ENCODE results near the gene HSD17B14.
"Not testable (repeated sequence)": the region's sequence is repeated elsewhere in the genome, so short reads cannot be mapped to it uniquely, and the experiment has no call there.

HSD17B14 gene

DNA sequence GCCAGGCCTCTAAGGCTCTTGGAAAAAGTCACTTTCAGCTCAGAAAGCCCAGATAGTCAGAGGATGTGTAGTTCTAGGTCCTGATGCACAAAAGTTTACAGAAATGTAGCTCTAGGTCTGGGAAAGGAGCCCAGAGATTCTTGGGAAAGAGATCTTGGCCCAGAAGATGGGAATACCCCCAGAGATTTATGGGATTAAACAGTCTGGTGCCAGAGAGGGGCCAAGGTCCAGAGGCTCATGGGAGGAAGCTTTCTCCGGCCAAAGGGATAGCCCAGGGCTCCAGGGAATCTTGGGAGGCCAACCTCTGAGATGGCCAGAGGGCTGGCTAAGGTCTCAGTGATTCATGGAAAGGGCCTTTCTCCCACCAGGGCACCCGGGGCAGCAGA lies 40.6 kb downstream of the HSD17B14 start:
- Mint-ChIP-seq H3K9me3 (no peaks in the 10 kb centered on the region), H3K4me3 (peak overlapping the region; percentile 83 to 86), H3K27ac (peak overlapping the region; percentile 35 to 85), H3K36me3 (ENCODE audit: insufficient read depth) (no peaks in the 10 kb centered on the region), H3K27me3 (no peaks in the 10 kb centered on the region), H3K4me1 (ENCODE audit: low read depth in 2 of 2) (peaks cover 5 to 9% of the 10 kb centered on the region in 2 donors)
- no peak for ATAC-seq (replicated peaks)
- no peak for DNase-seq

GRCh38 chr19:48795055-48795684 lies 41.1 kb downstream of the HSD17B14 start:
- no peaks in the 10 kb centered on the region for H3K36me3 Mint-ChIP-seq (ENCODE audit: insufficient read depth)
- peak overlapping the region; percentile 35 to 85 for H3K27ac Mint-ChIP-seq
- peak; percentile 76 to 81 (median 77) for DNase-seq
- H3K27me3 Mint-ChIP-seq: no peaks in the 10 kb centered on the region
- no peaks in the 10 kb centered on the region for H3K9me3 Mint-ChIP-seq
- peak; percentile 98 for ATAC-seq (replicated peaks)
- peaks cover 5 to 9% of the 10 kb centered on the region in 2 donors for H3K4me1 Mint-ChIP-seq (ENCODE audit: low read depth in 2 of 2)
- peak overlapping the region; percentile 83 to 86 for H3K4me3 Mint-ChIP-seq

DNA sequence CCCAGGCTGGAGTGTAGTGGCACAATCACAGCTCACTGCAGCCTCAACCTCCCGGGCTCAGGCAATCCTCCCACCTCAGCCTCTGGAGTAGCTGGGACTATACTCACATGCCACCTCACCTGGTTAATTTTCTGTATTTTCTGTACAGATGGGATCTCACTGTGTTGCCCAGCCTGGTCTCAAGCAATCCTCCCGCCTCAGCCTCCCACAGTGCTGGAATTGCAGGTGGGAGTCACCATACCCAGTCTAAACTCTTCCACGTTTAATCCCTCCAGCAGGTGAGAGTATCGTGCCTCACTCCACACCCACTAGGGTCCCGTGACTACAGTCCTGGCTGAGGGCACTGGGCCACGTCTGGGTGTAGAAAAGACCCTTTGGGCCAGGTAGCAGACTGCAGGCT lies 42.0 kb downstream of the HSD17B14 start:
- Mint-ChIP-seq H3K27me3 (no peaks in the 10 kb centered on the region), H3K4me1 (ENCODE audit: low read depth in 2 of 2) (peaks cover 5 to 9% of the 10 kb centered on the region in 2 donors), H3K9me3 (no peaks in the 10 kb centered on the region), H3K4me3 (peak overlapping the region; percentile 83 to 86), H3K27ac (peak overlapping the region in 1 of 2 donors; percentile 85), H3K36me3 (ENCODE audit: insufficient read depth) (peaks cover 2% of the 10 kb centered on the region)
- DNase-seq (no peak), ATAC-seq (replicated peaks) (no peak)

GRCh38 chr19:48793271-48793670 lies 43.0 kb downstream of the HSD17B14 start:
- ATAC-seq (replicated peaks) (no peak), DNase-seq (no peak)
- H3K36me3 Mint-ChIP-seq (ENCODE audit: insufficient read depth): peaks cover 4% of the 10 kb centered on the region
- H3K4me3 Mint-ChIP-seq: no peak overlapping the region
- H3K27ac Mint-ChIP-seq: no peak overlapping the region
- no peaks in the 10 kb centered on the region for H3K27me3 Mint-ChIP-seq
- H3K4me1 Mint-ChIP-seq (ENCODE audit: low read depth in 2 of 2): peaks cover 5 to 9% of the 10 kb centered on the region in 2 donors
- no peaks in the 10 kb centered on the region for H3K9me3 Mint-ChIP-seq

- not testable (repeated sequence) for H3K4me3 Mint-ChIP-seq; H3K4me1 Mint-ChIP-seq (ENCODE audit: low read depth in 2 of 2); H3K36me3 Mint-ChIP-seq (ENCODE audit: insufficient read depth); H3K27ac Mint-ChIP-seq; DNase-seq; H3K9me3 Mint-ChIP-seq; ATAC-seq (replicated peaks)
- peaks cover 3 to 21% of the 10 kb centered on the region in 2 donors for H3K27me3 Mint-ChIP-seq
Measured at GRCh38 chr19:48787331-48787730, 49.0 kb downstream of the HSD17B14 start.

DNA sequence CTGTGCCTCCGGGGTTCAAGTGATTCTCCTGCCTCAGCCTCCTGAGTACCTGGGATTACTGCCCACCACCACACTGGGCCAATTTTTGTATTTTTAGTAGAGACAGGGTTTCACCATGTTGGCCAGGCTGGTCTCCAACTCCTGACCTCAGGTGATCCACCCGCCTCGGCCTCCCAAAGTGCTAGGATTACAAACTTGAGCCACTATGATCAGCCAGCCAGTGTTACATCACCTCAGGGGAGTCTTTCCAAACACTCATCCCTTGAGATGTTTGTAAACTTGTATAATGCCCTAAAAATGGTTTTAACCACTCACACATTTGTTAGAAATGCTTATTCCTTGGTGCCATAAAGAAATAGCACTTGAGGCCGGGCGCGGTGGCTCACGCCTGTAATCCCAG lies 49.9 kb downstream of the HSD17B14 start:
- DNase-seq; H3K27ac Mint-ChIP-seq; ATAC-seq (replicated peaks); H3K4me3 Mint-ChIP-seq; H3K4me1 Mint-ChIP-seq (ENCODE audit: low read depth in 2 of 2); H3K9me3 Mint-ChIP-seq; H3K36me3 Mint-ChIP-seq (ENCODE audit: insufficient read depth): not testable (repeated sequence)
- H3K27me3 Mint-ChIP-seq: peaks cover 5 to 21% of the 10 kb centered on the region in 2 donors

DNA sequence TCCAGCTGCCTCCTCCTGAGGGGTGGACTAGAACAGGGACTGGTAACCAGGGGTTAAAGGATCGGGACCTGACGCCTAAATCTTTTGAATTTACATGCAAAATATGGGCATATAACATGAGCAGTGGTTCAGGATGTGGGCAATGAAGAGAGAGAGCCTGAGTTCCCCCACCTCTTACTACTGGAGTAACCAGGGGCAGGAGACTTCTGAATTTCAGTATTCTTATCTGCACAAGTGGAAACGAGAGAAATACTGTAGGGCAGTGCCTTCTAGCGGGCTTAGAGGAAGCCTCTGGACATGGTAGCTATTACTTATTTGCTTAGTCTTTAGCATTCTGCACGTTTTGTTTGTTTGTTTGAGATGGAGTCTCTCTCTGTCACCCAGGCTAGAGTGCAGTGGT lies 51.8 kb downstream of the HSD17B14 start:
- H3K9me3 Mint-ChIP-seq: no peaks in the 10 kb centered on the region
- DNase-seq (no peak), ATAC-seq (replicated peaks) (no peak)
- H3K27ac Mint-ChIP-seq: no peak overlapping the region
- peaks cover 5 to 21% of the 10 kb centered on the region in 2 donors for H3K27me3 Mint-ChIP-seq
- H3K4me1 Mint-ChIP-seq (ENCODE audit: low read depth in 2 of 2): peaks cover 2 to 3% of the 10 kb centered on the region in 2 donors
- peaks cover 9% of the 10 kb centered on the region for H3K36me3 Mint-ChIP-seq (ENCODE audit: insufficient read depth)
- no peak overlapping the region for H3K4me3 Mint-ChIP-seq

DNA sequence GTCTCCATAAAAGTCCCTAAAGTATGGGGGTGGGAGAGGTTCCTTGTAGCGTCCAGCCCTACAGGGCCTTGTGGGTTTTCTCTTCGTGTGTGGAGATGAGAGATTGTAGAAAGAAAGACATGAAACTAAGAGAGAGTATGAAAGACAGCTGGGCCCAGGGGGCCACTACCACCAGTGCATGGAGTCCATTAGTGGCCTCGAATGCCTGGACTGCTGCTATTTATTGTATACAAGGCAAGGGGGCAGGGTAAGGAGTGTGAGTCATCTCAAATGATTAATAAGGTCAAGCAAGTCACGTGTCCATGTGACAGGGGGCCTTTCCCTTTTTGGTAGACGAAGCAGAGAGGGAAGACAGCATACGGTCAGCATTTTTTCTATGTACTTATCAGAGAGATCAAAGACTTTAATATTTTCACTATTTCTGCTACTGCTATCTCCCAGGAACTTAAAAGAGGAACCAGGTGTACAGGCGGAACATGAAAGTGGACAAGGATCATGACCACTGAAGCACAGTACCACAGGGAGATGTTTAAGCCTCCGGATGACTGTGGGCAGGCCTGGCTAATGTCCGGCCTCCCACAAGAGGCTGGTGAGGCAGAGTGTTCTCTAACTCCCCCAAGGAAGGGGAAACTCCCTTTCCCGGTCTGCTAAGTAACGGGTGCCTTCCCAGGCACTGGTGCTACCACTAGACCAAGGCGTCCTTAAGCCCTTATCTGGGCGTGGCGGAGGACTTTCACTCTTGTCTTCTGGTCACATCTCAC lies 55.5 kb downstream of the HSD17B14 start:
- Mint-ChIP-seq H3K36me3 (ENCODE audit: insufficient read depth) (peaks cover 5% of the 10 kb centered on the region), H3K9me3 (no peaks in the 10 kb centered on the region), H3K4me3 (no peak overlapping the region), H3K27ac (no peak overlapping the region), H3K27me3 (peaks cover 5 to 16% of the 10 kb centered on the region in 2 donors), H3K4me1 (ENCODE audit: low read depth in 2 of 2) (peaks cover 2 to 3% of the 10 kb centered on the region in 2 donors)
- DNase-seq (no peak), ATAC-seq (replicated peaks) (no peak)

DNA sequence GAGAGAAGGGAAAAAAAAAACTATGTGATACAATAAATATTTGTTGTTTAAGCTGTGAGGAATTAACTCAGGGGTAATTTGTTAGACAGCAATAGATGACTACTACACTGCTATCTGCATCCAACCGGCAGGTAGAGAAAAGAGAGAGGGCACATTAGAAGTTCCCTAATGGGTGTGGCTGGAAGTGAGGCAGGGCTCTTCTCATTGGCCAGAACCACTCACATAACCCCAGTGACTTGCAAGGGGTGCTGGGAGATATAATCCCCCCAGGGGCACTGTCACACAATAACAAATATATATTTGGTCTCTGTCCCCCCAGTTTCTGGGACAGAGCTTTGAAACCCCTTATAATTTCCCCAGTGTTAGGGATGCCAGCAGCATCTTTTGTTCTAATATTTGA lies 56.7 kb downstream of the HSD17B14 start:
- no peak overlapping the region for H3K27ac Mint-ChIP-seq
- H3K4me3 Mint-ChIP-seq: no peak overlapping the region
- peaks cover 5 to 7% of the 10 kb centered on the region in 2 donors for H3K27me3 Mint-ChIP-seq
- DNase-seq (no peak), ATAC-seq (replicated peaks) (no peak)
- H3K4me1 Mint-ChIP-seq (ENCODE audit: low read depth in 2 of 2): peaks cover 2 to 3% of the 10 kb centered on the region in 2 donors
- H3K9me3 Mint-ChIP-seq: no peaks in the 10 kb centered on the region
- peaks cover 5% of the 10 kb centered on the region for H3K36me3 Mint-ChIP-seq (ENCODE audit: insufficient read depth)

- H3K27ac Mint-ChIP-seq: no peak overlapping the region
- peaks cover 5 to 7% of the 10 kb centered on the region in 2 donors for H3K27me3 Mint-ChIP-seq
- H3K4me3 Mint-ChIP-seq: no peak overlapping the region
- ATAC-seq (replicated peaks) (no peak), DNase-seq (no peak)
- H3K9me3 Mint-ChIP-seq: no peaks in the 10 kb centered on the region
- peaks cover 2 to 3% of the 10 kb centered on the region in 2 donors for H3K4me1 Mint-ChIP-seq (ENCODE audit: low read depth in 2 of 2)
- peaks cover 5% of the 10 kb centered on the region for H3K36me3 Mint-ChIP-seq (ENCODE audit: insufficient read depth)
Measured at GRCh38 chr19:48777720-48778119, 58.6 kb downstream of the HSD17B14 start.

- H3K9me3 Mint-ChIP-seq: no peaks in the 10 kb centered on the region
Measured at GRCh38 chr19:48777139-48777538, 59.2 kb downstream of the HSD17B14 start.

GRCh38 chr19:48772503-48772953 lies 63.8 kb downstream of the HSD17B14 start:
- H3K27ac Mint-ChIP-seq: no peak overlapping the region
- no peak overlapping the region for H3K4me3 Mint-ChIP-seq
- peaks cover 0 to 2% of the 10 kb centered on the region in 2 donors for H3K4me1 Mint-ChIP-seq (ENCODE audit: low read depth in 2 of 2)
- ATAC-seq (replicated peaks): no peak
- no peaks in the 10 kb centered on the region for H3K9me3 Mint-ChIP-seq
- no peaks in the 10 kb centered on the region for H3K36me3 Mint-ChIP-seq (ENCODE audit: insufficient read depth)
- no peak for DNase-seq
- peaks cover 23 to 50% of the 10 kb centered on the region in 2 donors for H3K27me3 Mint-ChIP-seq

More at GRCh38 chr19:48777139-48777538, 59.2 kb downstream of the HSD17B14 start:
- DNase-seq: no peak
- Mint-ChIP-seq H3K4me1 (ENCODE audit: low read depth in 2 of 2) (no peaks in the 10 kb centered on the region), H3K27ac (no peak overlapping the region), H3K27me3 (peaks cover under 1 to 13% of the 10 kb centered on the region in 2 donors), H3K4me3 (no peak overlapping the region), H3K36me3 (ENCODE audit: insufficient read depth) (peaks cover 1% of the 10 kb centered on the region)
- no peak for ATAC-seq (replicated peaks)

GRCh38 chr19:48770734-48771472 lies 65.4 kb downstream of the HSD17B14 start:
- H3K4me1 Mint-ChIP-seq (ENCODE audit: low read depth in 2 of 2): peaks cover 0 to 2% of the 10 kb centered on the region in 2 donors
- no peaks in the 10 kb centered on the region for H3K36me3 Mint-ChIP-seq (ENCODE audit: insufficient read depth)
- no peak for DNase-seq
- no peak overlapping the region for H3K4me3 Mint-ChIP-seq
- H3K27ac Mint-ChIP-seq: no peak overlapping the region
- no peaks in the 10 kb centered on the region for H3K9me3 Mint-ChIP-seq
- peaks cover 25 to 63% of the 10 kb centered on the region in 2 donors for H3K27me3 Mint-ChIP-seq
- ATAC-seq (replicated peaks): no peak

Measured in effector memory CD8-positive, alpha-beta T cell (primary cell).